ENCODE results near the gene PRKCA.

The PRKCA gene

GRCh38 chr17:66638707-66639479, 336.5 kb downstream of the PRKCA start:
- DNase-seq (ENCODE audit: low read depth in 4 of 4, low spot score in 1 of 4): no peak

DNA sequence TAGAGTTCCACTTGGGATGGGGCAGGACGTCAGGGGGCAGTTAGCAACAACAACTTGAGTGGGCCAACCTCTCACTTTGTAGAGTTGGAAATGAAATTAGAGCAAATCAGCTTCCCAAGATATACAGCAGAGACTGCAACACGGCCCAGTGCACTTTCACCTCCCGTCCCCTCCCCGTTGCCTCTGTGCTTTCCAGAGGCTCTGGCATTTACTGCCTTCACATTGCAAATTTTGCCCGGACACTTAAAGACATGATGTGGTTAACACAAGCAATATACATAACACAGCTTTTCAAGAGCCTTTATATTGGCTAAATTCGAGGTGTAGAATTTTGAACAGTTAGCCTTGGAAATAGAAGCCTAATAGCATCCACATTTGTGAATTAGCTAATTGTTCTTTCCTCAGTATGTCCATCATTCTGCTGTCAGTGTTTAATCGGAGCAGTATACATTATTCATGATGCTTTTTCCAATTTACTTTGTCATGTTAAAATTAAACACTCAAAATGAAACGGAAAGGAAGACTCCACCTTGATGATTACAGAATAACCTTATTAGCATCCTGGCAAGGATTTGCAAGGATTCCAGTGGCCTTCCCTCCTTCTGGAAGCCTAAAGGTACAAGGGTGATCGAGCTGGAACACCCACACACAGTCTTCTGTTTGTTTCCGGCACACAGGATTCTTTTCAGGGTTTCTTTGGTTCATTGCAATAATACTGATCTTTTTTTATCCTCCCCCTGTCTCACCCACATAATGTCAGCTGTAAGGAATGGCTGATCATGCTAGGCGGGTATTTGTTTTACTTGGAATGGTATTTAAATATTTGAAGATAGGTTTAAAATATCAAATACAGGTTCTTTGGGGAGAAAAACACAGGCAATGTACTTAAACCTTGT, 341.6 kb downstream of the PRKCA start:
- DNase-seq (ENCODE audit: low read depth in 4 of 4, low spot score in 1 of 4): no peak

DNA sequence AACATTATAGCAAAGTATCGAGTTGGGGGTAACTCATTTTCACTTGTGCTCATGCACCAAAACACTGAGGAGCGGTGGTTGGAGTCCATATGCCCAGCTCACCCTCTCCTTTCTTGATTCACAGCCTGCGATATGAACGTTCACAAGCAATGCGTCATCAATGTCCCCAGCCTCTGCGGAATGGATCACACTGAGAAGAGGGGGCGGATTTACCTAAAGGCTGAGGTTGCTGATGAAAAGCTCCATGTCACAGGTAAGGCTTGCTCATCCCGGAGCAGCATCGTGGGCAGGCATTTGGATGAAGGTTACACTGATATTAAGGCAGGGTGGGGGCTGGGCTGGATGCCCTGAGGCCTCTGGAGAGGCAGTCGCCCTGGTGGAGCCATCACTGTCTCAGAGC, 342.8 kb downstream of the PRKCA start:
- DNase-seq (ENCODE audit: low read depth in 4 of 4, low spot score in 1 of 4): no peak

GRCh38 chr17:66647391-66647983, 345.1 kb downstream of the PRKCA start:
- no peak for DNase-seq (ENCODE audit: low read depth in 4 of 4, low spot score in 1 of 4)

DNA sequence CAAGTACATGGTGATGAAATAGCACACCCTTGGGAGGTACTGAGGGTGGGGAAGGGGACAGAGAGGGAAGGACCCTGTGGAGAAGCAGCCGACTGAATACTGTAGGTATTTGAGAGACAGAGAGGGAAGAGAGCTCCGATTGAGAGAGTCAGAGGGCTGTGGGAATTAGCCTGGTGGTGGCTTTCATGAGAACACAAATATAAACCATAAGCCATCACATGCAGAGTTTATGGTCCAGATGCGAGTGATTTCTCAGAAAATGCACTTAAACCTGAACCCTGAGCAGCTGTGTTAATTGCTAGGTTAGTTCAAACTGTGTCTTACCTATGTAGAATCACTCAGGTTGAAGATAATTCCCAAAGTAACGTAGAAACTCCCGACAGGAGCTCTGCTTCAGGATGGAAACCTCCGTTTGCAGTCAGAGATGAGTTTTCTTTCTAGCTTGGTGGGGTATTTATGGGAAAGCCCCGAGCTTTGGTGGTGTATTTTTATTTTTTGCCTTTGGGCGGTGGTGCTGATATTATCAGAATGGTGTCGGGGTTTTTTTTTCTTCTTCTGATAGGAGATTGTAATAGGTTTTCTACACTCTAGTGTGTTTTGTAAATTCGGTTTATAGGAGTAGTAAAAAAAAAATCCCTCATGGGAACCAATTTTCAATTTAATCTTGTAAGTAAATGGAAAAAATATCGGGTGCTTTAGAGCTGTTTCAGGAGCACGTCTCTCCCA, 347.6 kb downstream of the PRKCA start:
- DNase-seq (ENCODE audit: low read depth in 4 of 4, low spot score in 1 of 4): no peak

DNA sequence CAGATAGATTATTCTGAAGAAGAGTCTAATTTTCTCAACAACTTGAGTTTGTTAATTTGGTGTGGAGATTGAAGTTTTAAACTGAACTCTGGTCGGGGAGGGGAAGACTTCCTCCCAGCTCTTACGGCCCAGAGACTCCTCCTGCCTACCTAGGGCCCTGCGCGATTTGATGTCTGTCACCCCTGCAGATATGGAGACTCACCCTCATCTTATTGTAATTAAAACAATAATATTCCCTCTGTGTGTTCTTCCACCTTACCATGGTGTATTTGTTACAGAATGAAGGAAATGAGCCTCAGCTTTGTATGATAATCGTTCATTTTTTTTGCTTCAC, 348.1 kb downstream of the PRKCA start:
- no peak for DNase-seq (ENCODE audit: low read depth in 4 of 4, low spot score in 1 of 4)

- DNase-seq (ENCODE audit: low read depth in 4 of 4, low spot score in 1 of 4): no peak
Measured at GRCh38 chr17:66652840-66653507, 350.6 kb downstream of the PRKCA start.

DNA sequence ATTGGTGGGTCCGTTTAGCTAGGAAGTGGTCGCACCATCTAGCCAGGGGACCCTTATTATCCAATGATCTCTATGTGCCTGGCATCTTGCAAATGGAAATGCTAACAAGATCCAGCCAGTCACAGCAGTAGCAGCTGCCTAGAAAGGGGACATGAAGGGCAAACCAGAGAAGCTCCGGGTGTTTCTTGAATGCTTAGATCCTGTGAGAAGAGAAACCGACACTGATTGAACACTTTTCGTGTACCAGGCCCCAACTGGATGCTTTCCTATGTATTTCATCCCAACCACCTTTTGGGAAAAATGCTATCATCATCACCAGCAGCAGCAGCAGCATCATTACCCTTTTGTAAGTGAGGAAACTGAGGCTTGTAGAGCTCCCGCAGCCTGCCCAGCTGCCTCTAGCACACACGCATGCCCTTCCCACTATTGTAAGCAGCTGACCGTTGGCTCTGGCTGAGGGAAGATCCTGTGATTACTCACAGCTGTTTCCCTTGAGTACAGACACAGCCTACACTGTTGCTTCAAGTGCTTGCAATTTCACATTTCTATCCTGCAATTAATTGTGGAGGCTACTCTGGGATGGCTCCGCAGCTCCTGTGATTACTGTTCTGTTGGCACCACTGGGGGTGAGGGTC, 351.8 kb downstream of the PRKCA start:
- no peak for DNase-seq (ENCODE audit: low read depth in 4 of 4, low spot score in 1 of 4)

- DNase-seq (ENCODE audit: low read depth in 4 of 4, low spot score in 1 of 4): no peak
Measured at GRCh38 chr17:66654764-66655163, 352.4 kb downstream of the PRKCA start.

DNA sequence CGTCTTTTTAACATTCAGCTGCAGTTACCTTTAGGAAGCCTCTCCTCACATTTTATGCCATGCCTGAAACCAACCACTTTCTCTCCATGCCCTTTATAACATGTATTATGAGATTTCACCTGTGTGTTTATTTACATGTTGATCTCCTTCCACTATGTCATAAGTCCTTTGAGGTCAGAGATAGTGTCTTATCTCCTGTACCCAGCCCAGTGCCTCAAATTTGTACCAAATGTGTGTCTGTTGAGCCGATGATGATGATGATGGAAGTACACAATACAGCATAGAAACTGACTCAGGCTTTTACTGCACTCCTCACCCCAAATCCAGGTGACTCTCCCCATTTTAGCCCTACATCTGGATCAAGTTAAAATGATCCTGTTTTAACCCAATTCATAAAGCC, 353.0 kb downstream of the PRKCA start:
- no peak for DNase-seq (ENCODE audit: low read depth in 4 of 4, low spot score in 1 of 4)

GRCh38 chr17:66655861-66656260, 353.4 kb downstream of the PRKCA start:
- DNase-seq (ENCODE audit: low read depth in 4 of 4, low spot score in 1 of 4): peak; percentile 28 to 46 (median 40)

DNA sequence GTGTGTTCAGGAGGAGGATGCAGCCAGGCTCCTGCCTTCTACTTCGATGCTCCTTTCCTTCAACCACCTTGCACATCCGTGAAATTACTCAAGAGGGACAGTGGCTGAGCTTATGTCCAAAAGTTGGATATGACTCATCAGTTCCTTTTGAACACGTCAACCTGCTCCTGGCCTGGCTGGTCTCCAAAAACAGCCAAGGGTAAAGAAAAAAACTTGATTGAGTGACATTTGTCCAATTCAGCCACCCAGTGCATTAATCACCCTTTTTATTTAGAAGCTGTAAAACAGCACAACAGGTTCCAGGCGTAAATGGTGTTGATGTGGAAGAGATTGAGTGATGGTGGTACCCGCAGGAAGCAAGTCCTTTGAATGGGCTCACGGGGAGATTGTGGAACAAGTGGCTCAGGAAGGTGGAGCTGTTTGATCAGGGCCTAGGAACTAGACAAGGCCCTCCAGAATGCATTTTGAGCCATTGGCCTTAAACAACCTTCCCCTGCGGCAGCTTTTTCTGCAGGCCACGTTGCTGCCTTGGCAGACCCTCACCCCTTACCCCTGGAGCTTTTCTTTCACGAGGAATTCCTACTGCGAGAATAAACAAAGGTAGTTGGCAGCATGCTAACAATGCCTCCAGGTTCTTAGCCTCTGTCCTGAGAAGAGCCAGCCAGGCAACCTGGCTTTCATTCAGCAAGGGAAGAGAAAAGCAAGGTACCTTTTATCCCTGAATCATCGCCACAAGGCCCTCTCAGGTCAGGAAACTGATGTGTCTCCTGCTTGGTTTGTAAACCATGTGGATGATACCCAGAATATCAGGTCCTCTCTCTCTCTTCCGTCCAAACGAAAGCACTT, 359.2 kb downstream of the PRKCA start:
- DNase-seq (ENCODE audit: low read depth in 4 of 4, low spot score in 1 of 4): no peak

- DNase-seq (ENCODE audit: low read depth in 4 of 4, low spot score in 1 of 4): no peak
Measured at GRCh38 chr17:66662496-66662895, 360.1 kb downstream of the PRKCA start.

DNA sequence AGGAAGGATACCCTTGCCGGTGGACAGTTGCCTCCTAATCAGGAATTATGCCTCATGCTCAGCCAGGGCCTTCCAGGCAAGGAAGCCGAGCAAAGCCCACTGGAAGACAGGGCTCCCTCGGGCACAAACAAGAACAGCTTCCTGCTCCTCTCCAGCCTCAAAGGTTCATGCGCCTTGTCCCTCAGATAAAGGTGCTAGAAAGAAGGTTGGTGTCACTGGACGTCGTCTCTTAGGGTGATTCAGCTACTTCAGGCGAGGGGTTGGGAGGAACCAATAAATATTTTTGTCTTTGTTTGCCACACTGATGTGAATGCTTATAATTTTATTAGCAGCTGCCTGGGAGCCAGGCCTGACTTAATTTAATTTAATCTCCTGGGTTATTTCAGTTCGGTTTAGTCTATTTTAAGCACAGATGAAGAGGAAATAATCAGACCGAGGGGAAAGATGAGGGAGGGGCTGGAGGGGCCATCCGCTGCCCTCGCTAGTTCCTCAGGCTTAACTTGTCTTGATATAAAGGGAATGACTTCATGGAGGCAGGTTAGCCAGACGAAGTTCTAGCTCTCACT, 360.7 kb downstream of the PRKCA start:
- DNase-seq (ENCODE audit: low read depth in 4 of 4, low spot score in 1 of 4): no peak

GRCh38 chr17:66664336-66664735, 361.9 kb downstream of the PRKCA start:
- no peak for DNase-seq (ENCODE audit: low read depth in 4 of 4, low spot score in 1 of 4)

- DNase-seq (ENCODE audit: low read depth in 4 of 4, low spot score in 1 of 4): no peak
Measured at GRCh38 chr17:66665194-66665593, 362.8 kb downstream of the PRKCA start.

DNA sequence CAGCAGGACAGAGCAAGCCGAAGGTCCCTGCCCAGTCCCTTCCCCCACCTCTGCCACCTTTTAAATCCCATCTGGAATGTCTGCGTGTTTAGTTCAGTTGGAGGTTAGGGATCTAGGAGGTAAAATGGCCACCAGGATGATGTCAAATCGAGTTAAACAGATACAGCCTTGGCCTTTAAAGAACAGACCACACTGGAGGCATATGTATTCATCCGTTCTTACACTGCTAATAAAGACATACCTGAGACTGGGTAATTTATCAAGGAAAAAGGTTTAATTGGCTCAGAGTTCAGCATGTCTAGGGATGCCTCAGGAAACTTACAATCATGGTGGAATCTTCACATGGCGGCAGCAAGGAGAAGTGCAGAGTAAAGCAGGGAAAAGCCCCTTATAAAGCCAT, 364.7 kb downstream of the PRKCA start:
- no peak for DNase-seq (ENCODE audit: low read depth in 4 of 4, low spot score in 1 of 4)

DNA sequence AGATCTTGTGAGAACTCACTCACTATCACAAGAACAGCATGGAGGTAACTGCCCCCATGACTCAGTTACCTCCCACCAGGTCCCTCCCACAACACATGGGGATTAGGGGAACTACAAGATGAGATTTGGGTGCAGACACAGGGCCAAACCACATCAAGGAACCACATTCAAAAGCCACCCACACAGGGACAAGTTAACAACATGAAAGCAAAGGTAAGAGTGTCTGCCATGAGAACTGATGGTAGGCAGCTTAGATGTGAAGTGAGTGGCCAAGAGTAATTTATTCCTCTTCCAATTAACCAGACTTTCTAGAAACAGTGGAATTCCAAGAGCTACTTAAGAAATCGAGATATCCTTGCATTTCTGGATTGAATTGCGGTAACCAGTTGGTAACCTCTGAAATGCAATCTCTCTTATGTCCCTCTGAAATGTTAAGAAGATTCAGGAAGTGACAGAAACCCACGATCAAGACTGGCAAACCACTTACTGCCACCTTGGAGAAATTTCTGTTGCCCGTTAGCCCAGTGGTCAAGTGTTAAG, 365.1 kb downstream of the PRKCA start:
- DNase-seq (ENCODE audit: low read depth in 4 of 4, low spot score in 1 of 4): peak in 3 of 4 experiments; percentile 33 to 57 (median 41)

- DNase-seq (ENCODE audit: low read depth in 4 of 4, low spot score in 1 of 4): no peak
Measured at GRCh38 chr17:66670206-66670605, 367.8 kb downstream of the PRKCA start.

Measured in stimulated activated CD4-positive, alpha-beta T cell treated with anti-CD3 and anti-CD28 coated beads, Interleukin-1b, Interleukin-23, amount 100 ng/mL, for 24 hours (primary cell).